WTC11 (cell line): ENCODE data around the gene RYR2. TPM values are rescaled to one million over a fixed set of nuclear protein-coding genes. Genes with fewer than 3 reads are reported as not detected.

Experiments used
- ATAC-seq: fragments of 200-7000 bp; cut with Tn5 transposase; 2 replicates; pipeline ENCODE4 v1.10.0; 2021; ENCODE audit warnings: mild to moderate bottlenecking, moderate library complexity
- CTCF ChIA-PET: fragments of 300-600 bp; sonication (Branson Sonifier 250); formaldehyde crosslinking; loops from one replicate; lab custom pipeline; 2021; ENCODE audit warnings: antibody characterized with exemption; lab: Charles Lee
- POLR2A ChIA-PET: fragments of 350-600 bp; sonication (Branson Sonifier 250); formaldehyde crosslinking; loops from one replicate; lab custom pipeline; 2021; ENCODE audit warnings: antibody characterized with exemption; lab: Charles Lee
- DNase-seq: peaks from one replicate; pipeline ENCODE4 v3.0.0; 2021; ENCODE audit warnings: low spot score
- H3K27ac Mint-ChIP-seq: 2 replicates; pipeline ENCODE4 v1.8.0; 2021; ENCODE audit warnings: mixed read lengths
- H3K27me3 Mint-ChIP-seq: 2 replicates; pipeline ENCODE4 v1.8.0; 2021; ENCODE audit warnings: low read depth, mild to moderate bottlenecking, moderate library complexity, mixed read lengths
- H3K36me3 Mint-ChIP-seq: 2 replicates; pipeline ENCODE4 v1.8.0; 2021; ENCODE audit warnings: mixed read lengths
- H3K4me1 Mint-ChIP-seq: 2 replicates; pipeline ENCODE4 v1.8.0; 2022; ENCODE audit warnings: mixed read lengths
- H3K4me3 Mint-ChIP-seq: 2 replicates; pipeline ENCODE4 v1.8.0; 2021; ENCODE audit warnings: mild to moderate bottlenecking, moderate library complexity, mixed read lengths
- H3K9me3 Mint-ChIP-seq: 2 replicates; pipeline ENCODE4 v1.8.0; 2021; ENCODE audit warnings: mixed read lengths
- ATF6 ChIP-seq: sonication (generic); formaldehyde crosslinking; IDR thresholded peaks from 2 replicates; pipeline ENCODE4 v1.8.1; 2023; ENCODE audit warnings: mild to moderate bottlenecking, missing genetic modification reagents
- CREB1 ChIP-seq: sonication (generic); formaldehyde crosslinking; IDR thresholded peaks from 2 replicates; pipeline ENCODE4 v1.8.0; 2023; ENCODE audit warnings: mild to moderate bottlenecking, missing genetic modification reagents
- CREM ChIP-seq: sonication (generic); formaldehyde crosslinking; IDR thresholded peaks from 2 replicates; pipeline ENCODE4 v1.8.1; 2022; ENCODE audit warnings: mild to moderate bottlenecking, missing genetic modification reagents, moderate library complexity
- E2F4 ChIP-seq: sonication (generic); formaldehyde crosslinking; IDR thresholded peaks from 2 replicates; pipeline ENCODE4 v1.8.1; 2022; ENCODE audit warnings: low read depth, mild to moderate bottlenecking, moderate library complexity, missing genetic modification reagents, borderline replicate concordance
- ELF4 ChIP-seq: sonication (generic); formaldehyde crosslinking; IDR thresholded peaks from 2 replicates; pipeline ENCODE4 v1.8.1; 2022; ENCODE audit warnings: low read depth, mild to moderate bottlenecking, moderate library complexity, missing genetic modification reagents
- ESRRA ChIP-seq: sonication (generic); formaldehyde crosslinking; IDR thresholded peaks from 2 replicates; pipeline ENCODE4 v1.8.1; 2022; ENCODE audit warnings: mild to moderate bottlenecking, missing genetic modification reagents, borderline replicate concordance
- FOXJ3 ChIP-seq: sonication (generic); formaldehyde crosslinking; IDR thresholded peaks from 2 replicates; pipeline ENCODE4 v1.9.0; 2021; ENCODE audit warnings: missing genetic modification reagents, mild to moderate bottlenecking, borderline replicate concordance
- FOXK1 ChIP-seq: sonication (generic); formaldehyde crosslinking; IDR thresholded peaks from 2 replicates; pipeline ENCODE4 v1.8.0; 2022; ENCODE audit warnings: mild to moderate bottlenecking, moderate library complexity, missing genetic modification reagents
- FOXP1 ChIP-seq: sonication (generic); formaldehyde crosslinking; IDR thresholded peaks from 2 replicates; pipeline ENCODE4 v1.8.0; 2022; ENCODE audit warnings: missing genetic modification reagents, mild to moderate bottlenecking, moderate library complexity, borderline replicate concordance
- GRHL2 ChIP-seq: fragments of 250-450 bp; sonication (Bioruptor Pico); IDR thresholded peaks from 2 replicates; pipeline ENCODE4 v1.8.0; 2022; ENCODE audit warnings: mild to moderate bottlenecking, moderate library complexity; ENCODE audit not compliant: insufficient replicate concordance, severe bottlenecking
- JAZF1 ChIP-seq: fragments of 250-450 bp; sonication (Bioruptor Pico); IDR thresholded peaks from 2 replicates; pipeline ENCODE4 v1.9.0; 2021; ENCODE audit warnings: moderate library complexity, mild to moderate bottlenecking, inconsistent platforms
- MAX ChIP-seq: sonication (generic); formaldehyde crosslinking; IDR thresholded peaks from 2 replicates; pipeline ENCODE4 v1.8.0; 2022; ENCODE audit warnings: mild to moderate bottlenecking, missing genetic modification reagents
- MXD4 ChIP-seq: fragments of 250-450 bp; sonication (Bioruptor Pico); IDR thresholded peaks from 2 replicates; pipeline ENCODE4 v1.8.0; 2021; ENCODE audit warnings: mild to moderate bottlenecking, moderate library complexity, borderline replicate concordance
- MYBL2 ChIP-seq: sonication (generic); formaldehyde crosslinking; IDR thresholded peaks from 2 replicates; pipeline ENCODE4 v1.8.1; 2023; ENCODE audit warnings: mild to moderate bottlenecking, moderate library complexity, missing genetic modification reagents
- NFE2L1 ChIP-seq: sonication (generic); formaldehyde crosslinking; IDR thresholded peaks from 2 replicates; pipeline ENCODE4 v1.8.1; 2023; ENCODE audit warnings: missing genetic modification reagents
- OVOL2 ChIP-seq: fragments of 250-450 bp; sonication (Bioruptor Pico); IDR thresholded peaks from 2 replicates; pipeline ENCODE4 v1.9.0; 2021; ENCODE audit warnings: mild to moderate bottlenecking, borderline replicate concordance
- PREB ChIP-seq: sonication (generic); formaldehyde crosslinking; IDR thresholded peaks from 2 replicates; pipeline ENCODE4 v1.8.1; 2022; ENCODE audit warnings: mild to moderate bottlenecking, missing genetic modification reagents, moderate library complexity, borderline replicate concordance
- PRRX2 ChIP-seq: fragments of 250-450 bp; sonication (Bioruptor Pico); IDR thresholded peaks from 2 replicates; pipeline ENCODE4 v1.8.0; 2021; ENCODE audit warnings: mild to moderate bottlenecking
- SOX15 ChIP-seq: fragments of 250-450 bp; sonication (Bioruptor Pico); IDR thresholded peaks from 2 replicates; pipeline ENCODE4 v1.9.0; 2021; ENCODE audit warnings: mild to moderate bottlenecking
- SP1 ChIP-seq: sonication (generic); formaldehyde crosslinking; conservative IDR thresholded peaks from 2 replicates; pipeline ENCODE4 v1.8.1; 2022; ENCODE audit warnings: missing genetic modification reagents
- TCF7 ChIP-seq: sonication (generic); formaldehyde crosslinking; IDR thresholded peaks from 2 replicates; pipeline ENCODE4 v1.8.0; 2022; ENCODE audit warnings: mild to moderate bottlenecking, low read depth, missing genetic modification reagents, moderate library complexity
- TEAD1 ChIP-seq: sonication (generic); formaldehyde crosslinking; IDR thresholded peaks from 2 replicates; pipeline ENCODE4 v1.8.0; 2022; ENCODE audit warnings: mild to moderate bottlenecking, missing genetic modification reagents
- TEAD4 ChIP-seq: sonication (generic); formaldehyde crosslinking; IDR thresholded peaks from 2 replicates; pipeline ENCODE4 v1.8.0; 2022; ENCODE audit warnings: mild to moderate bottlenecking, missing genetic modification reagents
- ZBTB43 ChIP-seq: sonication (generic); formaldehyde crosslinking; IDR thresholded peaks from 2 replicates; pipeline ENCODE4 v1.8.1; 2023; ENCODE audit warnings: mild to moderate bottlenecking, missing genetic modification reagents
- ZNF232 ChIP-seq: sonication (generic); formaldehyde crosslinking; IDR thresholded peaks from 2 replicates; pipeline ENCODE4 v1.8.0; 2022; ENCODE audit warnings: mild to moderate bottlenecking, missing genetic modification reagents
- ZNF671 ChIP-seq: fragments of 250-450 bp; sonication (Bioruptor Pico); IDR thresholded peaks from 2 replicates; pipeline ENCODE4 v1.8.0; 2021; ENCODE audit warnings: mild to moderate bottlenecking
- ZSCAN18 ChIP-seq: fragments of 250-450 bp; sonication (Bioruptor Pico); IDR thresholded peaks from 2 replicates; pipeline ENCODE4 v2.1.2; 2022; ENCODE audit warnings: mild to moderate bottlenecking, moderate library complexity
- total RNA-seq: library from RNA; stranded (reverse); gene quantifications from 3 replicates; pipeline ENCODE4 v1.2.3, GENCODE V29; 2021

RYR2 gene
- total RNA-seq, 1 experiment from 2014 or later: 7.9 TPM

GRCh38 chr1:237059244-237059643 is 17.3 kb downstream of the RYR2 start:
- TF ChIP-seq TEAD4 (CRISPR knock-in tag) (no peak), FOXK1 (CRISPR knock-in tag) (no peak), CREB1 (CRISPR knock-in tag) (no peak), PREB (CRISPR knock-in tag) (no peak), ZSCAN18 (no peak), TEAD1 (CRISPR knock-in tag) (no peak), SOX15 (CRISPR knock-in tag) (no peak), MAX (CRISPR knock-in tag) (no peak)
- ChIA-PET POLR2A (no interaction called here), CTCF (no interaction called here)
- H3K4me1 Mint-ChIP-seq: peaks cover 43% of the 10 kb centered on the region
- DNase-seq (no peak), ATAC-seq (no peak)
- H3K4me3 Mint-ChIP-seq: no peak overlapping the region
- no peaks in the 10 kb centered on the region; the same call in 1 of the 2 replicates for H3K9me3 Mint-ChIP-seq
- H3K27me3 Mint-ChIP-seq: no peaks in the 10 kb centered on the region; the same call in 1 of the 2 replicates
- no peaks in the 10 kb centered on the region; the same call in 1 of the 2 replicates for H3K36me3 Mint-ChIP-seq
- H3K27ac Mint-ChIP-seq: no peak overlapping the region

GRCh38 chr1:237062976-237063375 is 21.0 kb downstream of the RYR2 start:
- no peaks in the 10 kb centered on the region; the same call in 1 of the 2 replicates for H3K27me3 Mint-ChIP-seq
- ChIA-PET POLR2A (no interaction called here), CTCF (interaction anchor here (1.7 kb wide), 1 partner anchor 21 kb away, joined by 5 read pairs; the partner anchor contains the start of gene RYR2)
- H3K4me1 Mint-ChIP-seq: peaks cover 40% of the 10 kb centered on the region
- no peak for DNase-seq
- H3K4me3 Mint-ChIP-seq: no peak overlapping the region
- H3K27ac Mint-ChIP-seq: no peak overlapping the region
- TF ChIP-seq ESRRA (CRISPR knock-in tag) (no peak), FOXP1 (no peak), MXD4 (CRISPR knock-in tag) (no peak), FOXJ3 (CRISPR knock-in tag) (no peak), SP1 (CRISPR knock-in tag) (no peak), TCF7 (CRISPR knock-in tag) (no peak), ZNF232 (no peak), GRHL2 (no peak), ZNF671 (CRISPR knock-in tag) (no peak), NFE2L1 (no peak), E2F4 (CRISPR knock-in tag) (no peak)
- TF ChIP-seq, all 79 proteins: peak for 0
- no peaks in the 10 kb centered on the region for H3K9me3 Mint-ChIP-seq
- 0 out of 2 replicates have a peak, but pooled peaks cover 2% of the 10 kb centered on the region for H3K36me3 Mint-ChIP-seq
- peak; percentile 75 for ATAC-seq

- POLR2A ChIA-PET: no interaction called here
- CTCF ChIA-PET: no interaction called here
- no peak for ATAC-seq
- Mint-ChIP-seq H3K9me3 (no peaks in the 10 kb centered on the region), H3K27me3 (no peaks in the 10 kb centered on the region; the same call in 1 of the 2 replicates), H3K36me3 (0 out of 2 replicates have a peak, but pooled peaks cover 2% of the 10 kb centered on the region), H3K4me3 (no peak overlapping the region), H3K27ac (no peak overlapping the region), H3K4me1 (peaks cover 29% of the 10 kb centered on the region)
- no peak for DNase-seq
- TF ChIP-seq FOXK1 (CRISPR knock-in tag) (no peak), FOXJ3 (CRISPR knock-in tag) (no peak), JAZF1 (CRISPR knock-in tag) (no peak), CREM (CRISPR knock-in tag) (no peak), TEAD1 (CRISPR knock-in tag) (no peak), OVOL2 (CRISPR knock-in tag) (no peak), MAX (CRISPR knock-in tag) (no peak), MYBL2 (CRISPR knock-in tag) (no peak), PRRX2 (CRISPR knock-in tag) (no peak), ELF4 (CRISPR knock-in tag) (no peak), ZBTB43 (CRISPR knock-in tag) (no peak), ATF6 (CRISPR knock-in tag) (no peak)
These were observed 23.9 kb downstream of the RYR2 start for GRCh38 chr1:237065903-237066302.
